Heart left ventricle (tissue), 13 donors: ENCODE data around the gene PRKCA.

Experiments
- POLR2A ChIP-seq, 2 donors: fragments of 450-650 bp; IDR thresholded peaks; one replicate each; pipeline ENCODE4 v1.6.1; 2017; ENCODE audit warnings: antibody characterized with exemption in 2 of 2, mild to moderate bottlenecking in 2 of 2, moderate library complexity in 2 of 2
- TF ChIP-seq, protein P1 (sequence below), 12 donors: fragments of 200-600 bp; sonication (generic) in 4 of 12; IDR thresholded peaks; one replicate each; pipeline versions ENCODE4 v1.5.0 to v1.8.0; 2018 to 2022; ENCODE audit warnings: antibody characterized with exemption in 12 of 12, mild to moderate bottlenecking in 5 of 12
- donor health status: ischemic (EF 13 %, LVEDD 7.1; RV severe dilation, severe dysfunction).
- donor health status: DM: no; HTN: yes; CAD: no.
- donor health status: DM: no; HTN: no; CAD: no.
- donor health status: ischemic (EF 25% LVEDD 6.9; RV normal size, moderate dysfunction).
- donor health status: ischemic (EF 25% LVEDD 5.7; RV mildly dilated, moderate dysfunction).
- donor health status: ischemic (EF 35%, LVEDD 5.7; RV mildly dilated, moderate dysfunction).
- donor health status: nonischemic (EF 11% LVEDD 7.7; RV severe dilation, severe dysfunction).
- donor health status: DM: yes; HTN: yes; CAD: no.
- donor health status: PGD.
- donor health status: ischemic (EF 29% LVEDD 5.4; RV normal size, mild dysfunction).
- donor health status: nonischemic (EF 23%, LVEDD 6.1; RV moderate dilation, normal function).

DNA sequence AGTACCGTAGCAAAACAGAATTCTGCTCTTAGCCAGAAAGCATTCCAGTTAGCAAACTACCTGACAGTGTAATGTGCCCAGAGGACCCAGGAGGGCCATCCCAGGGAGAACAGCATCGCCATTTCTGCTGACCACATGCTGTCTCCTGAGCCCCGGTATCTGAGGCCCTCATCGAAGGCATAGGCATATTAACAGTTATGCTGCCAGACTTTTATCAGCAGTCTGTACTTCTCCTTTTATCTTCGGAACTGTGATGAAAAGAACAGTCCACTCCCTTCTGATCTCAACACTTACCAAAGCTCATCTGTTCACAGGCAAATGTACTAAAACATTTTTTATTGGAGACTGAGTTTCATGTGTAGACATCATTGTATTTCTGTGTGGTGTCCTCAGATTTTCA, 236.4 kb downstream of the PRKCA start:
- TF ChIP-seq, protein P1, sequence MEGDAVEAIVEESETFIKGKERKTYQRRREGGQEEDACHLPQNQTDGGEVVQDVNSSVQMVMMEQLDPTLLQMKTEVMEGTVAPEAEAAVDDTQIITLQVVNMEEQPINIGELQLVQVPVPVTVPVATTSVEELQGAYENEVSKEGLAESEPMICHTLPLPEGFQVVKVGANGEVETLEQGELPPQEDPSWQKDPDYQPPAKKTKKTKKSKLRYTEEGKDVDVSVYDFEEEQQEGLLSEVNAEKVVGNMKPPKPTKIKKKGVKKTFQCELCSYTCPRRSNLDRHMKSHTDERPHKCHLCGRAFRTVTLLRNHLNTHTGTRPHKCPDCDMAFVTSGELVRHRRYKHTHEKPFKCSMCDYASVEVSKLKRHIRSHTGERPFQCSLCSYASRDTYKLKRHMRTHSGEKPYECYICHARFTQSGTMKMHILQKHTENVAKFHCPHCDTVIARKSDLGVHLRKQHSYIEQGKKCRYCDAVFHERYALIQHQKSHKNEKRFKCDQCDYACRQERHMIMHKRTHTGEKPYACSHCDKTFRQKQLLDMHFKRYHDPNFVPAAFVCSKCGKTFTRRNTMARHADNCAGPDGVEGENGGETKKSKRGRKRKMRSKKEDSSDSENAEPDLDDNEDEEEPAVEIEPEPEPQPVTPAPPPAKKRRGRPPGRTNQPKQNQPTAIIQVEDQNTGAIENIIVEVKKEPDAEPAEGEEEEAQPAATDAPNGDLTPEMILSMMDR (IDR thresholded peaks at IDR 0.05), result no peak
- TF ChIP-seq POLR2A (IDR thresholded peaks at IDR 0.05), result no peak
